SU-DHL-6 (cell line): ENCODE measurements around the gene MYO5C.

Experiments used
- EZH2phosphoT487 ChIP-seq: fragments of 200-600 bp; sonication (generic), shearing (Covaris generic); conservative IDR thresholded peaks from 2 replicates; pipeline ENCODE4 v1.6.1; 2018; ENCODE audit warnings: mild to moderate bottlenecking, antibody characterized with exemption, low read length, moderate library complexity, mixed read lengths
- TF ChIP-seq, protein P1 (sequence below): fragments of 200-600 bp; sonication (generic); IDR thresholded peaks from one replicate; pipeline ENCODE4 v1.5.1; 2017; ENCODE audit warnings: antibody characterized with exemption, mild to moderate bottlenecking, low read length, moderate library complexity; ENCODE audit not compliant: insufficient read depth, poor library complexity, severe bottlenecking

DNA sequence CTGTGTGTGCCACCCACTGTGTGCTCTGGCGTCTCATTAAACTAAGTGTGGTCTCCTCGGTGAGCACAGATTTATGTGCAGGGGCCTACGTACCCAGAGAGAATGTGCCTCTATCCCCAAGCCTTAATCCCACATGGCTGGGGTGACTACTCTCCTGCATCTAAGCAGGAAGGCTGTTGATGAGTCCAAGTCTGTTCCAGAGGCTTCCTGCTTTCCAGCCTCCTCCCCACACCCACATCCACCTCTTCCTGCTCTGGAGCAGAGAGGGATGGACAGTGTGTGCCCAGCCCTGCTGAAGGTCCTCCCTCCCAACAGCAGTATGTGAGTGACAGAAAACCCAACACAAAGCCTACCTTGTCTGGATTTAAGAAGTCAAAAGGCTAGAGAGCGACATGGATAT lies 144.3 kb downstream of the MYO5C start:
- TF ChIP-seq, protein P1, sequence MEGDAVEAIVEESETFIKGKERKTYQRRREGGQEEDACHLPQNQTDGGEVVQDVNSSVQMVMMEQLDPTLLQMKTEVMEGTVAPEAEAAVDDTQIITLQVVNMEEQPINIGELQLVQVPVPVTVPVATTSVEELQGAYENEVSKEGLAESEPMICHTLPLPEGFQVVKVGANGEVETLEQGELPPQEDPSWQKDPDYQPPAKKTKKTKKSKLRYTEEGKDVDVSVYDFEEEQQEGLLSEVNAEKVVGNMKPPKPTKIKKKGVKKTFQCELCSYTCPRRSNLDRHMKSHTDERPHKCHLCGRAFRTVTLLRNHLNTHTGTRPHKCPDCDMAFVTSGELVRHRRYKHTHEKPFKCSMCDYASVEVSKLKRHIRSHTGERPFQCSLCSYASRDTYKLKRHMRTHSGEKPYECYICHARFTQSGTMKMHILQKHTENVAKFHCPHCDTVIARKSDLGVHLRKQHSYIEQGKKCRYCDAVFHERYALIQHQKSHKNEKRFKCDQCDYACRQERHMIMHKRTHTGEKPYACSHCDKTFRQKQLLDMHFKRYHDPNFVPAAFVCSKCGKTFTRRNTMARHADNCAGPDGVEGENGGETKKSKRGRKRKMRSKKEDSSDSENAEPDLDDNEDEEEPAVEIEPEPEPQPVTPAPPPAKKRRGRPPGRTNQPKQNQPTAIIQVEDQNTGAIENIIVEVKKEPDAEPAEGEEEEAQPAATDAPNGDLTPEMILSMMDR = no peak
- TF ChIP-seq EZH2phosphoT487 = no peak
